HEK293 (cell line): Measurements from ENCODE around the gene CLDN6.

Source experiments
- HOXC10 ChIP-seq: sonication (generic); formaldehyde crosslinking; IDR thresholded peaks from 2 replicates; pipeline ENCODE4 v1.8.1; 2023; ENCODE audit warnings: mild to moderate bottlenecking, missing genetic modification reagents
- KLF10 ChIP-seq: fragments of 450-650 bp; IDR thresholded peaks from 2 replicates; pipeline ENCODE4 v1.5.1; 2018; ENCODE audit warnings: missing biosample characterization, mild to moderate bottlenecking, missing genetic modification characterization
- KLF9 ChIP-seq: fragments of 450-650 bp; formaldehyde crosslinking; IDR thresholded peaks from 2 replicates; pipeline ENCODE4 v1.5.1; 2016; ENCODE audit warnings: missing biosample characterization, missing genetic modification characterization, low read depth
- MEIS1 ChIP-seq: sonication (generic); formaldehyde crosslinking; IDR thresholded peaks from 2 replicates; pipeline ENCODE4 v1.8.1; 2022; ENCODE audit warnings: missing genetic modification reagents, mild to moderate bottlenecking, borderline replicate concordance
- PRDM6 ChIP-seq: fragments of 450-650 bp; formaldehyde crosslinking; IDR thresholded peaks from 2 replicates; pipeline ENCODE4 v1.5.1; 2017; ENCODE audit warnings: missing biosample characterization, missing genetic modification characterization
- SALL2 ChIP-seq: fragments of 450-650 bp; formaldehyde crosslinking; IDR thresholded peaks from 2 replicates; pipeline ENCODE4 v1.5.0; 2017; ENCODE audit warnings: missing biosample characterization, mild to moderate bottlenecking, missing genetic modification characterization, borderline replicate concordance
- ZBTB48 ChIP-seq: fragments of 450-650 bp; formaldehyde crosslinking; IDR thresholded peaks from 2 replicates; pipeline ENCODE4 v1.5.1; 2016; ENCODE audit warnings: missing biosample characterization, missing genetic modification characterization
- ZBTB49 ChIP-seq: fragments of 450-650 bp; formaldehyde crosslinking; IDR thresholded peaks from 2 replicates; pipeline ENCODE4 v1.5.1; 2016; ENCODE audit warnings: missing biosample characterization, missing genetic modification characterization, low read depth
- ZFP3 ChIP-seq: fragments of 450-650 bp; formaldehyde crosslinking; IDR thresholded peaks from 2 replicates; pipeline ENCODE4 v1.5.1; 2016; ENCODE audit warnings: low read depth, missing biosample characterization, missing genetic modification characterization
- ZFP41 ChIP-seq: fragments of 450-650 bp; formaldehyde crosslinking; IDR thresholded peaks from 2 replicates; pipeline ENCODE4 v1.5.1; 2016; ENCODE audit warnings: missing biosample characterization, missing genetic modification characterization, borderline replicate concordance
- ZIC2 ChIP-seq: fragments of 450-650 bp; formaldehyde crosslinking; IDR thresholded peaks from 2 replicates; pipeline ENCODE4 v1.5.1; 2016; ENCODE audit warnings: missing biosample characterization, missing genetic modification characterization
- ZNF169 ChIP-seq: fragments of 450-650 bp; formaldehyde crosslinking; IDR thresholded peaks from 2 replicates; pipeline ENCODE4 v1.5.1; 2016; ENCODE audit warnings: missing biosample characterization, missing genetic modification characterization
- ZNF19 ChIP-seq: fragments of 450-650 bp; formaldehyde crosslinking; IDR thresholded peaks from 2 replicates; pipeline ENCODE4; 2016; ENCODE audit warnings: missing biosample characterization, missing genetic modification characterization, low read depth
- ZNF239 ChIP-seq: fragments of 450-650 bp; formaldehyde crosslinking; IDR thresholded peaks from 2 replicates; pipeline ENCODE4 v1.5.1; 2016; ENCODE audit warnings: missing biosample characterization, missing genetic modification characterization
- ZNF302 ChIP-seq: fragments of 450-650 bp; formaldehyde crosslinking; IDR thresholded peaks from 2 replicates; pipeline ENCODE4 v1.5.1; 2016; ENCODE audit warnings: missing biosample characterization, missing genetic modification characterization, low read depth
- ZNF341 ChIP-seq: fragments of 450-650 bp; formaldehyde crosslinking; IDR thresholded peaks from 2 replicates; pipeline ENCODE4; 2016; ENCODE audit warnings: low read depth, missing biosample characterization, missing genetic modification characterization
- ZNF350 ChIP-seq: fragments of 450-650 bp; formaldehyde crosslinking; IDR thresholded peaks from 2 replicates; pipeline ENCODE4 v1.5.0; 2017; ENCODE audit warnings: missing biosample characterization, mild to moderate bottlenecking, missing genetic modification characterization
- ZNF449 ChIP-seq: fragments of 450-650 bp; formaldehyde crosslinking; IDR thresholded peaks from 2 replicates; pipeline ENCODE4 v1.5.1; 2017; ENCODE audit warnings: missing biosample characterization, mild to moderate bottlenecking, missing genetic modification characterization, moderate library complexity
- ZNF513 ChIP-seq: fragments of 450-650 bp; IDR thresholded peaks from 2 replicates; pipeline ENCODE4 v1.5.1; 2018; ENCODE audit warnings: missing biosample characterization, missing genetic modification characterization
- ZNF521 ChIP-seq: fragments of 450-650 bp; formaldehyde crosslinking; IDR thresholded peaks from 2 replicates; pipeline ENCODE4 v1.5.1; 2017; ENCODE audit warnings: missing biosample characterization, mild to moderate bottlenecking, missing genetic modification characterization
- ZNF544 ChIP-seq: fragments of 450-650 bp; formaldehyde crosslinking; IDR thresholded peaks from 2 replicates; pipeline ENCODE4 v1.5.0; 2017; ENCODE audit warnings: missing biosample characterization, missing genetic modification characterization
- ZNF596 ChIP-seq: fragments of 450-650 bp; IDR thresholded peaks from 2 replicates; pipeline ENCODE4 v1.5.0; 2018; ENCODE audit warnings: missing biosample characterization, mild to moderate bottlenecking, missing genetic modification characterization, moderate library complexity
- ZNF610 ChIP-seq: fragments of 450-650 bp; formaldehyde crosslinking; IDR thresholded peaks from 2 replicates; pipeline ENCODE4 v1.5.1; 2016; ENCODE audit warnings: missing biosample characterization, missing genetic modification characterization, borderline replicate concordance
- ZNF626 ChIP-seq: fragments of 450-650 bp; sonication (Bioruptor Pico); formaldehyde crosslinking; IDR thresholded peaks from 2 replicates; pipeline ENCODE4 v1.5.1; 2018; ENCODE audit warnings: missing biosample characterization, missing genetic modification characterization, inconsistent platforms
- ZNF629 ChIP-seq: fragments of 450-650 bp; formaldehyde crosslinking; IDR thresholded peaks from 2 replicates; pipeline ENCODE4 v1.5.1; 2017; ENCODE audit warnings: missing biosample characterization, missing genetic modification characterization
- ZNF660 ChIP-seq: fragments of 450-650 bp; IDR thresholded peaks from 2 replicates; pipeline ENCODE4 v1.5.1; 2018; ENCODE audit warnings: missing biosample characterization, mild to moderate bottlenecking, missing genetic modification characterization
- ZNF692 ChIP-seq: fragments of 450-650 bp; formaldehyde crosslinking; IDR thresholded peaks from 2 replicates; pipeline ENCODE4 v1.5.1; 2016; ENCODE audit warnings: missing biosample characterization, missing genetic modification characterization
- ZNF704 ChIP-seq: fragments of 450-650 bp; formaldehyde crosslinking; IDR thresholded peaks from 2 replicates; pipeline ENCODE4 v1.5.1; 2016; ENCODE audit warnings: missing biosample characterization, missing genetic modification characterization
- ZNF768 ChIP-seq: fragments of 450-650 bp; formaldehyde crosslinking; IDR thresholded peaks from 2 replicates; pipeline ENCODE4 v1.5.1; 2018; ENCODE audit warnings: missing biosample characterization, mild to moderate bottlenecking, missing genetic modification characterization
- ZSCAN30 ChIP-seq: fragments of 450-650 bp; IDR thresholded peaks from 2 replicates; pipeline ENCODE4 v1.5.1; 2018; ENCODE audit warnings: missing biosample characterization, mild to moderate bottlenecking, missing genetic modification characterization, moderate library complexity

Gene CLDN6

GRCh38 chr16:2968738-2969544 is 49.0 kb downstream of the CLDN6 start, which contains the start of gene PAQR4 (continued):
- no peak for TF ChIP-seq SALL2 (tag by site-specific recombination)
- TF ChIP-seq ZBTB49 (tag by site-specific recombination) = no peak
- TF ChIP-seq ZNF629 (tag by site-specific recombination) = peak; percentile 73
- no peak for TF ChIP-seq ZFP41
- no peak for TF ChIP-seq ZNF350 (tag by site-specific recombination)
- 0 out of 2 replicates have a peak, but pooled peaks have one; percentile 58 for TF ChIP-seq ZNF449 (tag by site-specific recombination)
- TF ChIP-seq ZNF341 (tag by site-specific recombination) = no peak
- peak; percentile 28; the same call in 1 of the 2 replicates for TF ChIP-seq ZNF660 (tag by site-specific recombination)
- TF ChIP-seq ZNF704 (tag by site-specific recombination) = no peak
- no peak for TF ChIP-seq ZSCAN30 (tag by site-specific recombination)
- no peak for TF ChIP-seq ZNF513 (tag by site-specific recombination)
- no peak for TF ChIP-seq ZNF610
- no peak for TF ChIP-seq PRDM6
- TF ChIP-seq ZNF169 (tag by site-specific recombination) = no peak
- TF ChIP-seq ZNF692 = peak; percentile 92
- no peak for TF ChIP-seq ZNF768 (tag by site-specific recombination)
- peak; percentile 85; the same call in 1 of the 2 replicates for TF ChIP-seq HOXC10 (CRISPR knock-in tag)
- TF ChIP-seq ZNF596 (tag by site-specific recombination) = no peak
- no peak for TF ChIP-seq ZNF544 (tag by site-specific recombination)
- TF ChIP-seq ZNF521 (tag by site-specific recombination) = no peak
- no peak for TF ChIP-seq MEIS1
- no peak for TF ChIP-seq ZNF19 (tag by site-specific recombination)
- TF ChIP-seq ZNF626 (tag by site-specific recombination) = no peak
- TF ChIP-seq ZIC2 (tag by site-specific recombination) = no peak
- no peak for TF ChIP-seq ZFP3
- no peak for TF ChIP-seq ZNF302
- peak; percentile 74 for TF ChIP-seq KLF9 (tag by site-specific recombination)
- peak; percentile 77 for TF ChIP-seq KLF10 (tag by site-specific recombination)
- TF ChIP-seq ZNF239 (tag by site-specific recombination) = no peak
- peak; percentile 47; the same call in 1 of the 2 replicates for TF ChIP-seq ZBTB48 (tag by site-specific recombination)
